Activated naive CD8-positive, alpha-beta T cell treated with anti-CD3 and anti-CD28 coated beads, Interleukin-2, amount 10 ng/mL, durations not matched to agents 7 days and 5 days (primary cell): ENCODE measurements around the gene RTN4R. TPM values are rescaled to one million over a fixed set of nuclear protein-coding genes. Genes with fewer than 3 reads are reported as not detected.

Experiments
- ATAC-seq: fragments of 150-1000 bp; cut with Tn5 transposase; one replicate; pipeline ENCODE4 v1.10.0; 2021; ENCODE audit warnings: low read depth, moderate library complexity
- POLR2A ChIA-PET: fragments of 350-600 bp; sonication (Branson Sonifier 250); formaldehyde crosslinking; loops from one replicate; lab custom pipeline; 2021; ENCODE audit warnings: antibody characterized with exemption; lab: Charles Lee
- DNase-seq: peaks from one replicate; pipeline ENCODE4 v3.0.0; 2021
- H3K27ac Mint-ChIP-seq: one replicate; pipeline ENCODE4 v1.8.0; 2022; ENCODE audit warnings: mild to moderate bottlenecking, mixed read lengths
- H3K27me3 Mint-ChIP-seq: one replicate; pipeline ENCODE4 v1.8.0; 2022; ENCODE audit warnings: mild to moderate bottlenecking, moderate library complexity, mixed read lengths
- H3K36me3 Mint-ChIP-seq: one replicate; pipeline ENCODE4 v1.8.0; 2021; ENCODE audit warnings: mild to moderate bottlenecking, mixed read lengths
- H3K4me1 Mint-ChIP-seq: one replicate; pipeline ENCODE4 v1.8.0; 2021; ENCODE audit warnings: mixed read lengths
- H3K4me3 Mint-ChIP-seq: one replicate; pipeline ENCODE4 v1.8.0; 2022; ENCODE audit warnings: mild to moderate bottlenecking, moderate library complexity, mixed read lengths
- H3K9me3 Mint-ChIP-seq: one replicate; pipeline ENCODE4 v1.8.0; 2021; ENCODE audit warnings: mixed read lengths
- total RNA-seq, 2 experiments: library from RNA; stranded (reverse); gene quantifications; one replicate each; pipeline ENCODE4 v1.2.3, GENCODE V29; 2021

The RTN4R gene
- total RNA-seq, 2 experiments from 2014 or later: 5.7 to 6.1 TPM

GRCh38 chr22:20238901-20239675, 29.0 kb downstream of the RTN4R start:
- POLR2A ChIA-PET: interaction anchor here (0.7 to 1.8 kb wide), 4 partner anchors 27 to 82 kb away, joined by 3 to 10 read pairs (median 3); no protein-coding TSS in a partner anchor
- no peaks in the 10 kb centered on the region for H3K36me3 Mint-ChIP-seq
- ATAC-seq: peak; percentile 8
- H3K9me3 Mint-ChIP-seq: no peaks in the 10 kb centered on the region
- peak overlapping the region; percentile 89 for H3K27ac Mint-ChIP-seq
- H3K27me3 Mint-ChIP-seq: no peaks in the 10 kb centered on the region
- DNase-seq: peak; percentile 62
- H3K4me3 Mint-ChIP-seq: peak overlapping the region; percentile 52
- peaks cover 19% of the 10 kb centered on the region for H3K4me1 Mint-ChIP-seq

GRCh38 chr22:20238536-20238900, 29.6 kb downstream of the RTN4R start:
- H3K4me1 Mint-ChIP-seq: peaks cover 13% of the 10 kb centered on the region
- peak overlapping the region; percentile 89 for H3K27ac Mint-ChIP-seq
- POLR2A ChIA-PET: interaction anchor here (1.0 to 1.8 kb wide), 5 partner anchors 27 to 121 kb away, joined by 3 to 10 read pairs (median 3); partner anchors contain the start of gene TRMT2A
- no peaks in the 10 kb centered on the region for H3K36me3 Mint-ChIP-seq
- H3K27me3 Mint-ChIP-seq: no peaks in the 10 kb centered on the region
- peak; percentile 77 for DNase-seq
- no peaks in the 10 kb centered on the region for H3K9me3 Mint-ChIP-seq
- ATAC-seq: peak; percentile 79
- peak overlapping the region; percentile 39 for H3K4me3 Mint-ChIP-seq

- POLR2A ChIA-PET: interaction anchor here (0.9 to 1.8 kb wide), 5 partner anchors 17 to 121 kb away, joined by 3 to 10 read pairs (median 4); partner anchors contain the start of gene TRMT2A
- Mint-ChIP-seq H3K36me3 (no peaks in the 10 kb centered on the region), H3K4me3 (peak overlapping the region; percentile 39), H3K27ac (peak overlapping the region; percentile 89), H3K4me1 (peaks cover 5% of the 10 kb centered on the region), H3K9me3 (no peaks in the 10 kb centered on the region), H3K27me3 (no peaks in the 10 kb centered on the region)
- ATAC-seq (peak; percentile 63), DNase-seq (peak; percentile 66)
Observed at GRCh38 chr22:20237480-20238440, 30.4 kb downstream of the RTN4R start.

- POLR2A ChIA-PET: no interaction called here
- Mint-ChIP-seq H3K27me3 (no peaks in the 10 kb centered on the region), H3K4me1 (no peaks in the 10 kb centered on the region), H3K36me3 (no peaks in the 10 kb centered on the region), H3K9me3 (no peaks in the 10 kb centered on the region), H3K4me3 (no peak overlapping the region), H3K27ac (peak overlapping the region; percentile 15)
- DNase-seq (no peak), ATAC-seq (no peak)
Observed at GRCh38 chr22:20236052-20236717, 31.9 kb downstream of the RTN4R start.

GRCh38 chr22:20235389-20235991, 32.6 kb downstream of the RTN4R start:
- H3K36me3 Mint-ChIP-seq: no peaks in the 10 kb centered on the region
- no peaks in the 10 kb centered on the region for H3K27me3 Mint-ChIP-seq
- no peaks in the 10 kb centered on the region for H3K9me3 Mint-ChIP-seq
- no peak for DNase-seq
- no peaks in the 10 kb centered on the region for H3K4me1 Mint-ChIP-seq
- no peak for ATAC-seq
- no peak overlapping the region for H3K27ac Mint-ChIP-seq
- POLR2A ChIA-PET: no interaction called here
- no peak overlapping the region for H3K4me3 Mint-ChIP-seq

GRCh38 chr22:20234760-20235388, 33.2 kb downstream of the RTN4R start:
- Mint-ChIP-seq H3K9me3 (no peaks in the 10 kb centered on the region), H3K27ac (no peak overlapping the region), H3K36me3 (no peaks in the 10 kb centered on the region), H3K4me1 (no peaks in the 10 kb centered on the region), H3K4me3 (no peak overlapping the region), H3K27me3 (no peaks in the 10 kb centered on the region)
- DNase-seq (no peak), ATAC-seq (no peak)
- POLR2A ChIA-PET: no interaction called here

- ATAC-seq (no peak), DNase-seq (no peak)
- Mint-ChIP-seq H3K27me3 (no peaks in the 10 kb centered on the region), H3K36me3 (no peaks in the 10 kb centered on the region), H3K4me1 (no peaks in the 10 kb centered on the region), H3K9me3 (no peaks in the 10 kb centered on the region), H3K27ac (no peak overlapping the region), H3K4me3 (no peak overlapping the region)
- POLR2A ChIA-PET: no interaction called here
Observed at GRCh38 chr22:20234314-20234682, 33.8 kb downstream of the RTN4R start.

GRCh38 chr22:20233351-20234313, 34.5 kb downstream of the RTN4R start:
- H3K9me3 Mint-ChIP-seq: no peaks in the 10 kb centered on the region
- H3K27ac Mint-ChIP-seq: no peak overlapping the region
- no peak overlapping the region for H3K4me3 Mint-ChIP-seq
- ATAC-seq (no peak), DNase-seq (no peak)
- no peaks in the 10 kb centered on the region for H3K36me3 Mint-ChIP-seq
- no peaks in the 10 kb centered on the region for H3K4me1 Mint-ChIP-seq
- H3K27me3 Mint-ChIP-seq: no peaks in the 10 kb centered on the region
- POLR2A ChIA-PET: no interaction called here

- POLR2A ChIA-PET: no interaction called here
- H3K4me1 Mint-ChIP-seq: no peaks in the 10 kb centered on the region
Observed at GRCh38 chr22:20232781-20233180, 35.3 kb downstream of the RTN4R start.

GRCh38 chr22:20232237-20232598, 35.9 kb downstream of the RTN4R start:
- H3K27me3 Mint-ChIP-seq: no peaks in the 10 kb centered on the region
- H3K4me1 Mint-ChIP-seq: no peaks in the 10 kb centered on the region
- H3K27ac Mint-ChIP-seq: no peak overlapping the region
- H3K36me3 Mint-ChIP-seq: no peaks in the 10 kb centered on the region
- H3K9me3 Mint-ChIP-seq: no peaks in the 10 kb centered on the region
- no peak for DNase-seq
- no peak overlapping the region for H3K4me3 Mint-ChIP-seq
- POLR2A ChIA-PET: no interaction called here
- no peak for ATAC-seq

More at GRCh38 chr22:20232781-20233180, 35.3 kb downstream of the RTN4R start:
- no peaks in the 10 kb centered on the region for H3K9me3 Mint-ChIP-seq
- no peaks in the 10 kb centered on the region for H3K36me3 Mint-ChIP-seq
- no peak for ATAC-seq
- no peaks in the 10 kb centered on the region for H3K27me3 Mint-ChIP-seq
- no peak overlapping the region for H3K4me3 Mint-ChIP-seq
- DNase-seq: no peak
- H3K27ac Mint-ChIP-seq: no peak overlapping the region

GRCh38 chr22:20231514-20232236, 36.4 kb downstream of the RTN4R start:
- ATAC-seq (no peak), DNase-seq (no peak)
- Mint-ChIP-seq H3K36me3 (no peaks in the 10 kb centered on the region), H3K9me3 (no peaks in the 10 kb centered on the region), H3K27ac (no peak overlapping the region), H3K4me3 (no peak overlapping the region), H3K4me1 (no peaks in the 10 kb centered on the region), H3K27me3 (no peaks in the 10 kb centered on the region)
- POLR2A ChIA-PET: no interaction called here
